Lung (tissue), 12 donors: ENCODE results near the gene FITM1. TPM values are rescaled to one million over a fixed set of nuclear protein-coding genes. Genes with fewer than 3 reads are reported as not detected.
A peak's percentile ranks its signal among the peaks of the same experiment; 100 is the strongest.

Experiments
- ATAC-seq: fragments of 200-7000 bp; cut with Tn5 transposase; one replicate; pipeline ENCODE4 v1.9.1; 2020; ENCODE audit warnings: moderate number of reproducible peaks; ENCODE audit not compliant: insufficient read depth, low FRiP score
- DNase-seq, 3 donors: peaks; one replicate each; pipeline ENCODE4 v3.0.0-alpha.2; 2013 to 2017
- H3K27ac ChIP-seq, 2 donors: one replicate each; pipeline ENCODE4 v1.5.1; 2013; ENCODE audit warnings: mild to moderate bottlenecking in 2 of 2, moderate library complexity in 2 of 2, control low read depth in 1 of 2, inconsistent platforms in 1 of 2, low read depth in 1 of 2, low read length in 1 of 2
- H3K27me3 ChIP-seq, 3 donors: one replicate each; pipeline ENCODE4 v1.5.1; 2013; ENCODE audit warnings: low read length in 2 of 3; ENCODE audit not compliant: control insufficient read depth in 3 of 3, insufficient read depth in 3 of 3
- H3K36me3 ChIP-seq, 4 donors: one replicate each; pipeline ENCODE4 v1.5.1; 2013; ENCODE audit warnings: low read length in 4 of 4, mild to moderate bottlenecking in 1 of 4, moderate library complexity in 1 of 4; ENCODE audit not compliant: control insufficient read depth in 4 of 4, insufficient read depth in 4 of 4
- H3K4me1 ChIP-seq, 5 donors: one replicate each; pipeline ENCODE4 v1.5.1; 2013; ENCODE audit warnings: low read length in 5 of 5, mild to moderate bottlenecking in 2 of 5, moderate library complexity in 1 of 5; ENCODE audit not compliant: control insufficient read depth in 5 of 5, insufficient read depth in 5 of 5
- H3K4me3 ChIP-seq: one replicate; pipeline ENCODE4 v1.5.1; 2013; ENCODE audit warnings: mild to moderate bottlenecking, control low read depth, moderate library complexity
- H3K9ac ChIP-seq, 2 donors: one replicate each; pipeline ENCODE4 v1.5.1; 2013; ENCODE audit warnings: low read length in 2 of 2, control low read depth in 1 of 2; ENCODE audit not compliant: insufficient read depth in 1 of 2
- H3K9me3 ChIP-seq, 4 donors: one replicate each; pipeline ENCODE4 v1.5.1; 2013; ENCODE audit warnings: low read length in 3 of 4, mild to moderate bottlenecking in 1 of 4, moderate library complexity in 1 of 4; ENCODE audit not compliant: control insufficient read depth in 4 of 4, insufficient read depth in 3 of 4
- WGBS, 2 donors: extraction: QIAGEN DNeasy Blood & Tissue Kit; methylation state at CpG; one replicate each; pipeline ENCODE4 v1.1.7; 2013; 5-methylcytosine and 5-hydroxymethylcytosine counted together
- polyA plus RNA-seq, 2 donors: library from polyadenylated mRNA; stranded (reverse); fragments of 200-250 nt; gene quantifications; one replicate each; pipeline ENCODE4 v1.2.1, GENCODE V29; 2013
- total RNA-seq, 2 donors: library from RNA; depleted of rRNA in 1 of 2; stranded (reverse); fragments of >200 nt in 1 of 2; gene quantifications; one replicate each; pipeline ENCODE4 v1.2.1, GENCODE V29; 2014 to 2021
- TF ChIP-seq, protein P1 (sequence below): IDR thresholded peaks from 2 replicates; pipeline ENCODE4 v1.5.1; 2012; ENCODE audit warnings: mild to moderate bottlenecking; ENCODE audit errors: control extremely low read depth, extremely low read depth
- donor health status: control.
- donor health status: control.
- donor health status: Bipolar disorder and iron deficiency.
- donor health status: healthy.
- donor health status: DM: yes; HTN: yes; CAD: no.

FITM1 gene
- total and polyA plus RNA-seq, 4 donors: 0.48 to 1.4 (median 0.88) TPM

DNA sequence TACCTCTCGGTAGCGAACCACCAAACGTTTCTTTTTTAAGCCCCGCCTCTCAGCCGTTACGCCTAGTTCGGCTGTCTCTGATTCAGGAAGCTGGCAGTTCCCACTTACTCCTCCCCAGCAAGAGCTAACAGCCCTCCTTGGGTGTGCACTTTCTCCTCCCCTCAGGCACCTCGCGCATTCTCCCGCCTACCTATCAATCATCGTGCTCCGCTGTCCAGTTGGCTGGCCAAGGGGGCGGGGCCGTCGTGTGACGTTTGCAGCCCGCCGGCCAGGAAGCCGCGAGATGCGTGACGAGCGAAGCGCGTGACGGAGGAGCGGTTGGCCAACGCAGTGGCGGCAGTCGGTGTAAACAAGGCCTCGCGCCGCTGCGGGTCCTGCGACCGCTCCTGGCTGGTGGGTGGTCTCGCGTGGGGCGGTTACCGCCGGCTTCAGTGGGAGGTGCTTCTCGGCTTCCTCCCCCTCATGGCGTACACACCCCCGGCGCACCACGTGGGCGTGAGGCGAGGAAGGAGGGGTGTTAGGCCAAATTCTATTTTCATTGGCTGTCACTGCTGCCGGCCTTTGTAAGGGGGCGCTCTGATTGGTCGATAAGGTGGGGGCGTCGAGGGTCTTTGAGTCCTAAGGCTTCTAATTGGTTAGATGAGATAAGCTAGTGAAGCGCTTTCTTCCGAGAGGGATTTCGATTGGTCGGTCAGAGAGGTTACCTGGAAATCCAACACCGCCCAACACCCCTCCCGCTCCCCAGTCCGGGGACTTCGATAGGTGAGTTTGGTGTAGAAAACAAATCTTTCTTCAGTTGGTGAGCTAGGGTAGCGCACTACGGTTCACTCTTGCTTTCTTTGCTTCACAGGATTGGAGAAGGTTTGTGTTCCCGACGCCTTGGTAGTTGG, 15.7 kb upstream of the FITM1 start, which contains the start of the genes DCAF11 and NRL:
Gene DCAF11 (plus strand): TSS at position 246 of the 890 bp plus-strand sequence. CDS start 818 bp downstream, outside the sequence.
Gene NRL (minus strand): TSS at position 418 of the 890 bp plus-strand sequence. CDS start 32,101 bp downstream, outside the sequence.
- Histone ChIP-seq H3K27ac (peak within 1 kb of the TSS; percentile 97 to 98), H3K27me3 (no peaks in the 10 kb centered on the region), H3K36me3 (peaks cover 15 to 22% (median 15%) of the 10 kb centered on the region in 4 donors), H3K9me3 (no peaks in the 10 kb centered on the region), H3K4me1 (peaks cover 0 to 18% (median 7%) of the 10 kb centered on the region in 5 donors), H3K4me3 (peak within 1 kb of the TSS; percentile 55), H3K9ac (peak within 1 kb of the TSS; percentile 65 to 95)
- 0% methylated on average over 65 of the region's 65 CpGs for WGBS, 2 donors
- DNase-seq (peak; percentile 99 to 100 (median 100)), ATAC-seq (peak; percentile 95)
- TF ChIP-seq, protein P1, sequence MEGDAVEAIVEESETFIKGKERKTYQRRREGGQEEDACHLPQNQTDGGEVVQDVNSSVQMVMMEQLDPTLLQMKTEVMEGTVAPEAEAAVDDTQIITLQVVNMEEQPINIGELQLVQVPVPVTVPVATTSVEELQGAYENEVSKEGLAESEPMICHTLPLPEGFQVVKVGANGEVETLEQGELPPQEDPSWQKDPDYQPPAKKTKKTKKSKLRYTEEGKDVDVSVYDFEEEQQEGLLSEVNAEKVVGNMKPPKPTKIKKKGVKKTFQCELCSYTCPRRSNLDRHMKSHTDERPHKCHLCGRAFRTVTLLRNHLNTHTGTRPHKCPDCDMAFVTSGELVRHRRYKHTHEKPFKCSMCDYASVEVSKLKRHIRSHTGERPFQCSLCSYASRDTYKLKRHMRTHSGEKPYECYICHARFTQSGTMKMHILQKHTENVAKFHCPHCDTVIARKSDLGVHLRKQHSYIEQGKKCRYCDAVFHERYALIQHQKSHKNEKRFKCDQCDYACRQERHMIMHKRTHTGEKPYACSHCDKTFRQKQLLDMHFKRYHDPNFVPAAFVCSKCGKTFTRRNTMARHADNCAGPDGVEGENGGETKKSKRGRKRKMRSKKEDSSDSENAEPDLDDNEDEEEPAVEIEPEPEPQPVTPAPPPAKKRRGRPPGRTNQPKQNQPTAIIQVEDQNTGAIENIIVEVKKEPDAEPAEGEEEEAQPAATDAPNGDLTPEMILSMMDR: no peak

- H3K27me3 ChIP-seq: no peaks in the 10 kb centered on the region
- H3K27ac ChIP-seq: peak overlapping the region; percentile 75 to 90
- TF ChIP-seq, protein P1: no peak
- peak overlapping the region; percentile 57 to 95 for H3K9ac ChIP-seq
- 2 to 3% methylated on average over 14 of the region's 14 CpGs for WGBS, 2 donors
- peaks cover 16 to 26% (median 18%) of the 10 kb centered on the region in 4 donors for H3K36me3 ChIP-seq
- ATAC-seq: no peak
- no peaks in the 10 kb centered on the region for H3K9me3 ChIP-seq
- DNase-seq: no peak
- H3K4me1 ChIP-seq: peaks cover 0 to 18% (median 7%) of the 10 kb centered on the region in 5 donors
- H3K4me3 ChIP-seq: peak overlapping the region; percentile 50
Observed at GRCh38 chr14:24115422-24116127, 14.9 kb upstream of the FITM1 start.

- Histone ChIP-seq H3K36me3 (peaks cover 22 to 33% (median 23%) of the 10 kb centered on the region in 4 donors), H3K9me3 (no peaks in the 10 kb centered on the region), H3K27ac (no peak overlapping the region), H3K27me3 (no peaks in the 10 kb centered on the region), H3K9ac (no peak overlapping the region), H3K4me3 (no peak overlapping the region), H3K4me1 (peaks cover 0 to 18% (median 7%) of the 10 kb centered on the region in 5 donors)
- TF ChIP-seq, protein P1: no peak
- DNase-seq (peak in 1 of 3 donors; percentile 54), ATAC-seq (no peak)
- 67 to 77% methylated on average over 6 of the region's 6 CpGs for WGBS, 2 donors
Observed at GRCh38 chr14:24116128-24116814, 14.2 kb upstream of the FITM1 start.
